WERI-Rb-1 (cell line): Measurements from ENCODE around the gene LCOR.
"Not testable (repeated sequence)": the region's sequence is repeated elsewhere in the genome, so short reads cannot be mapped to it uniquely, and the experiment has no call there.

ENCODE experiments used
- DNase-seq: peaks from one replicate; pipeline ENCODE4 v3.0.0-alpha.2; 2020
- H3K27ac ChIP-seq: fragments of 250-450 bp; sonication (Bioruptor Pico); 2 replicates; pipeline ENCODE4 v1.5.1; 2020; ENCODE audit warnings: mild to moderate bottlenecking, moderate library complexity
- H3K27me3 ChIP-seq: fragments of 250-450 bp; sonication (Bioruptor Pico); 2 replicates; pipeline ENCODE4 v1.5.1; 2021; ENCODE audit warnings: mild to moderate bottlenecking, low read depth, moderate library complexity; ENCODE audit not compliant: insufficient read depth, severe bottlenecking
- H3K36me3 ChIP-seq: fragments of 250-450 bp; sonication (Bioruptor Pico); 2 replicates; pipeline ENCODE4 v1.5.1; 2020; ENCODE audit warnings: mild to moderate bottlenecking, moderate library complexity
- H3K4me3 ChIP-seq: 2 replicates; pipeline ENCODE4 v1.5.1; 2011; ENCODE audit warnings: low read depth, mild to moderate bottlenecking, control low read depth, low read length
- H3K9me3 ChIP-seq: fragments of 250-450 bp; sonication (Bioruptor Pico); 2 replicates; pipeline ENCODE4 v1.5.1; 2021; ENCODE audit warnings: mild to moderate bottlenecking, moderate library complexity; ENCODE audit not compliant: severe bottlenecking
- CTCF ChIP-seq: IDR thresholded peaks from 2 replicates; pipeline ENCODE4 v1.5.1; 2011; ENCODE audit warnings: low read depth, mild to moderate bottlenecking, control low read depth, inconsistent platforms, low read length

The LCOR gene

GRCh38 chr10:96930469-96930868, 98.4 kb downstream of the LCOR start:
- H3K9me3 ChIP-seq = no peaks in the 10 kb centered on the region
- no peak overlapping the region for H3K27ac ChIP-seq
- no peak overlapping the region for H3K4me3 ChIP-seq
- no peak for TF ChIP-seq CTCF
- H3K36me3 ChIP-seq = peaks cover 18% of the 10 kb centered on the region
- no peaks in the 10 kb centered on the region for H3K27me3 ChIP-seq
- DNase-seq = no peak

GRCh38 chr10:96935148-96935547, 103.0 kb downstream of the LCOR start:
- Histone ChIP-seq H3K9me3 (no peaks in the 10 kb centered on the region), H3K27me3 (no peaks in the 10 kb centered on the region), H3K27ac (no peak overlapping the region), H3K36me3 (peaks cover 15% of the 10 kb centered on the region), H3K4me3 (no peak overlapping the region)
- TF ChIP-seq CTCF = no peak
- no peak for DNase-seq

GRCh38 chr10:96935810-96936209, 103.7 kb downstream of the LCOR start:
- no peak overlapping the region for H3K4me3 ChIP-seq
- no peak for TF ChIP-seq CTCF
- H3K27ac ChIP-seq = no peak overlapping the region
- no peaks in the 10 kb centered on the region for H3K9me3 ChIP-seq
- peaks cover 15% of the 10 kb centered on the region for H3K36me3 ChIP-seq
- H3K27me3 ChIP-seq = no peaks in the 10 kb centered on the region
- no peak for DNase-seq

- not testable (repeated sequence) for H3K4me3 ChIP-seq, DNase-seq, H3K27ac ChIP-seq, H3K9me3 ChIP-seq, H3K27me3 ChIP-seq
- peaks cover 16% of the 10 kb centered on the region for H3K36me3 ChIP-seq
Observed at GRCh38 chr10:96943161-96943560, 111.1 kb downstream of the LCOR start.

- no peak for TF ChIP-seq CTCF
- H3K27me3 ChIP-seq = no peaks in the 10 kb centered on the region
- no peaks in the 10 kb centered on the region for H3K9me3 ChIP-seq
- H3K27ac ChIP-seq = no peak overlapping the region
- no peak overlapping the region for H3K4me3 ChIP-seq
- DNase-seq = no peak
- peaks cover 31% of the 10 kb centered on the region for H3K36me3 ChIP-seq
Observed at GRCh38 chr10:96947036-96947435, 114.9 kb downstream of the LCOR start.

GRCh38 chr10:96949039-96949683, 117.1 kb downstream of the LCOR start:
- Histone ChIP-seq H3K36me3 (peaks cover 46% of the 10 kb centered on the region), H3K27ac (no peak overlapping the region), H3K27me3 (no peaks in the 10 kb centered on the region), H3K9me3 (no peaks in the 10 kb centered on the region), H3K4me3 (no peak overlapping the region)
- TF ChIP-seq CTCF = no peak
- no peak for DNase-seq
